K562 (cell line): ENCODE data around the gene ATP2B1. TPM values are rescaled to one million over a fixed set of nuclear protein-coding genes. Genes with fewer than 3 reads are reported as not detected.

ENCODE experiments used
- DIDO1 ChIP-seq: fragments of 450-650 bp; IDR thresholded peaks from 2 replicates; pipeline ENCODE4 v1.6.1; 2016; ENCODE audit warnings: low read depth, missing biosample characterization, missing genetic modification characterization
- DNMT1 ChIP-seq: fragments of 450-650 bp; IDR thresholded peaks from 2 replicates; pipeline ENCODE4 v1.6.1; 2016; ENCODE audit warnings: antibody characterized with exemption, mild to moderate bottlenecking
- GTF2B ChIP-seq: IDR thresholded peaks from 2 replicates; pipeline ENCODE4 v1.6.1; 2011; ENCODE audit not compliant: insufficient read length; ENCODE audit errors: extremely low read depth
- HMG20B ChIP-seq: fragments of 250-450 bp; sonication (Bioruptor Pico); IDR thresholded peaks from 2 replicates; pipeline ENCODE4 v1.5.0; 2021; ENCODE audit warnings: mild to moderate bottlenecking
- HOXB6 ChIP-seq: fragments of 250-450 bp; sonication (Bioruptor Pico); IDR thresholded peaks from 2 replicates; pipeline ENCODE4 v1.5.1; 2022; ENCODE audit warnings: mild to moderate bottlenecking, borderline replicate concordance
- HSF4 ChIP-seq: fragments of 250-450 bp; sonication (Bioruptor Pico); IDR thresholded peaks from 2 replicates; pipeline ENCODE4 v2.1.2; 2022; ENCODE audit warnings: mild to moderate bottlenecking, moderate library complexity, borderline replicate concordance
- JUND ChIP-seq, 2 experiments: IDR thresholded peaks; 2 replicates in 1 of 2; 3 replicates in 1 of 2; pipeline ENCODE4 v1.6.1; 2011; ENCODE audit warnings: borderline replicate concordance in 2 of 2, low read depth in 2 of 2, low read length in 2 of 2, improper control_type of control experiment in 1 of 2, missing biosample characterization in 1 of 2, missing genetic modification characterization in 1 of 2, missing genetic modification reagents in 1 of 2
- MTA1 ChIP-seq: fragments of 450-650 bp; IDR thresholded peaks from 2 replicates; pipeline ENCODE4 v1.6.1; 2017; ENCODE audit warnings: borderline replicate concordance
- NEUROD1 ChIP-seq: fragments of 150-350 bp; IDR thresholded peaks from 2 replicates; pipeline ENCODE4 v1.6.1; 2014; ENCODE audit warnings: borderline replicate concordance, low read length, low read depth; ENCODE audit not compliant: partially characterized antibody
- POLR2A ChIP-seq: fragments of 450-650 bp; conservative IDR thresholded peaks from 2 replicates; pipeline ENCODE4 v1.6.1; 2016
- POLR3A ChIP-seq: IDR thresholded peaks from 2 replicates; pipeline ENCODE4 v1.6.1; 2011; ENCODE audit warnings: borderline replicate concordance, mild to moderate bottlenecking, moderate library complexity; ENCODE audit not compliant: insufficient read length, insufficient read depth; ENCODE audit errors: extremely low read depth
- PTBP1 ChIP-seq: fragments of 200-400 bp; formaldehyde crosslinking; IDR thresholded peaks from 2 replicates; pipeline ENCODE4 v1.6.1; 2017; ENCODE audit warnings: low read depth, low read length
- PTTG1 ChIP-seq: fragments of 450-650 bp; IDR thresholded peaks from 2 replicates; pipeline ENCODE4 v1.6.1; 2016; ENCODE audit warnings: low read depth, mild to moderate bottlenecking, missing genetic modification characterization, missing compliant biosample characterization
- RBBP5 ChIP-seq: fragments of 200-600 bp; sonication (generic); IDR thresholded peaks from 2 replicates; pipeline ENCODE4 v1.6.1; 2012; ENCODE audit warnings: borderline replicate concordance, mild to moderate bottlenecking, low read length, control low read depth, inconsistent platforms; ENCODE audit not compliant: insufficient read depth, poor library complexity, severe bottlenecking
- SIN3A ChIP-seq, 2 experiments: fragments of 150-350 bp in 1 of 2; IDR thresholded peaks; 2 replicates each; pipeline ENCODE4 v1.6.1; 2011 to 2016; ENCODE audit warnings: borderline replicate concordance in 2 of 2, low read depth in 2 of 2, low read length in 2 of 2, mild to moderate bottlenecking in 2 of 2, moderate library complexity in 2 of 2; ENCODE audit not compliant: control insufficient read depth in 1 of 2
- SNIP1 ChIP-seq: fragments of 450-650 bp; IDR thresholded peaks from 2 replicates; pipeline ENCODE4 v1.7.1; 2017; ENCODE audit warnings: low read depth, mild to moderate bottlenecking
- THRA ChIP-seq: fragments of 450-650 bp; IDR thresholded peaks from 2 replicates; pipeline ENCODE4 v1.6.1; 2017; ENCODE audit warnings: mild to moderate bottlenecking, moderate library complexity
- ZC3H4 ChIP-seq: sonication (generic); formaldehyde crosslinking; IDR thresholded peaks from 2 replicates; pipeline ENCODE4 v1.9.0; 2021; ENCODE audit warnings: missing genetic modification reagents, borderline replicate concordance
- ZFP30 ChIP-seq: fragments of 250-450 bp; sonication (Bioruptor Pico); IDR thresholded peaks from 2 replicates; pipeline ENCODE4 v1.8.0; 2022; ENCODE audit warnings: moderate library complexity, mild to moderate bottlenecking, inconsistent platforms, borderline replicate concordance
- ZNF232 ChIP-seq: sonication (generic); formaldehyde crosslinking; IDR thresholded peaks from 2 replicates; pipeline ENCODE4 v1.8.0; 2022; ENCODE audit warnings: mild to moderate bottlenecking, missing genetic modification reagents
- ZNF3 ChIP-seq: fragments of 250-450 bp; sonication (Bioruptor Pico); IDR thresholded peaks from 2 replicates; pipeline ENCODE4 v1.5.0; 2021; ENCODE audit warnings: mild to moderate bottlenecking, moderate library complexity
- ZNF324 ChIP-seq: fragments of 250-450 bp; sonication (Bioruptor Pico); IDR thresholded peaks from 2 replicates; pipeline ENCODE4 v1.4.0; 2020; ENCODE audit warnings: mild to moderate bottlenecking
- ZNF512 ChIP-seq: IDR thresholded peaks from 2 replicates; pipeline ENCODE4 v1.6.1; 2016; ENCODE audit warnings: missing genetic modification characterization, missing compliant biosample characterization
- ZNF695 ChIP-seq: fragments of 450-650 bp; formaldehyde crosslinking; IDR thresholded peaks from 2 replicates; pipeline ENCODE4 v1.4.0; 2020; ENCODE audit warnings: mild to moderate bottlenecking, moderate library complexity
- ZNF717 ChIP-seq: fragments of 250-450 bp; sonication (Bioruptor Pico); IDR thresholded peaks from 2 replicates; pipeline ENCODE4 v1.5.0; 2021
- polyA plus RNA-seq, 8 experiments: library from polyadenylated mRNA; depleted of rRNA in 4 of 8; stranded (reverse) in 5 of 8; unstranded in 3 of 8; fragments of >200 nt; fragmentation: Nextera tagmentation in 2 of 8; fragmentation: Illumina TruSeq in 1 of 8; extraction: Ambion mirVana in 2 of 8; extraction: Trizol in 1 of 8; gene quantifications; 2 replicates each; pipeline versions ENCODE4 v1.2.1 to v1.2.3, GENCODE V29; 2011 to 2014; ENCODE audit warnings: inconsistent platforms in 1 of 8, missing spikeins in 1 of 8
- total RNA-seq, 7 experiments: library from RNA; depleted of rRNA in 6 of 7; stranded (reverse); fragments of >200 nt in 6 of 7; fragmentation: Illumina TruSeq in 2 of 7; extraction: Trizol in 2 of 7; gene quantifications; 2 replicates each; pipeline versions ENCODE4 v1.2.1 to v1.2.3, GENCODE V29; 2011 to 2021; ENCODE audit warnings: low replicate concordance in 1 of 7

The ATP2B1 gene
- total and polyA plus RNA-seq, 9 of the 15 experiments (the other 6 are each of a cell fraction or from before 2014, with no cell fraction given) = 8.6 to 39.0 (median 27.8) TPM

GRCh38 chr12:89709157-89709994 lies 738 bp upstream of the ATP2B1 start (continued):
- TF ChIP-seq ZNF695 (CRISPR knock-in tag) (no peak), ZNF512 (no peak), SNIP1 (no peak), DNMT1 (no peak), RBBP5 (peak; percentile 49), GTF2B (no peak), NEUROD1 (peak; percentile 41), POLR3A (no peak), POLR2A (peak; percentile 70), MTA1 (no peak), THRA (no peak), PTBP1 (no peak), HOXB6 (no peak), JUND (IDR thresholded peaks at IDR 0.05; ENCODE audit: borderline replicate concordance, low read depth, low read length) (peak; percentile 74; the same call in 1 of the 2 replicates), JUND (tag; IDR thresholded peaks at IDR 0.05; ENCODE audit: borderline replicate concordance, low read depth, low read length) (no peak; the same call in 2 of the 3 replicates), ZNF717 (no peak), HMG20B (CRISPR knock-in tag) (no peak), DIDO1 (tag) (no peak), ZFP30 (CRISPR knock-in tag) (no peak), SIN3A (IDR thresholded peaks at IDR 0.05; ENCODE audit: borderline replicate concordance in 2 of 2, control insufficient read depth in 1 of 2, low read depth in 2 of 2, low read length in 2 of 2) (peak in 1 of 2 experiments; percentile 3; a peak in 1 of 4 replicates), ZC3H4 (CRISPR knock-in tag) (0 out of 2 replicates have a peak, but pooled peaks have one; percentile 40), ZNF324 (CRISPR knock-in tag) (no peak), ZNF232 (CRISPR knock-in tag) (no peak), PTTG1 (tag) (no peak), ZNF3 (no peak), HSF4 (no peak)
